Measurements from ENCODE around the gene MAPK11. TPM values are rescaled to one million over a fixed set of nuclear protein-coding genes. Genes with fewer than 3 reads are reported as not detected.

MAPK11 gene
- total and polyA plus RNA-seq, 10 of the 15 experiments (the other 5 are each of a cell fraction or from before 2014, with no cell fraction given), result 0.05 to 12.8 (median 3.7) TPM

DNA sequence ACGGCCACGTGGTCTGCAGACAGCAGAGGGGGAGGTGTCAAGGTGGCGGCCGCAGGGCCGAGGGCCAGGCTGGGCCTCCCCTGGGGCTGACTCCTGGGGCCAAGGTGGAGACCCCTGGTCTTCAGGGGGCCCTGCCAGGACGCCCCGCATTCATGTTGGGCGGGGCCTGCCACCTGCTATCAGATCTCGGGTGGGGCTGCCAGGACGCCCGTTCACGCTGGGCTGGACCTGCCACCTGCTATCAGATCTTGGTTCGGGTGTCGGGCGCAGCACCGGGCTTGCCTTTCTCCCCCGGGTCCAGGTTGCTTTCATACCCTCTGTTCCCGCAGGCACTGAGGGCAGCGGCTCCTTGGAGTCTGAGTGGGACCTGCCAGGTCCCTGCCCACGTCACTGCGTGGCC lies 16.1 kb upstream of the MAPK11 start (continued):
- TF ChIP-seq RB1 (IDR thresholded peaks at IDR 0.05; ENCODE audit: borderline replicate concordance) (no peak), NR2C2 (IDR thresholded peaks at IDR 0.05; ENCODE audit: borderline replicate concordance, control insufficient read depth, insufficient read length, low read depth) (no peak), ETV6 (conservative IDR thresholded peaks at IDR 0.05 in 1 of 2, IDR thresholded peaks at IDR 0.05 in 1 of 2; ENCODE audit: borderline replicate concordance in 1 of 2, low read depth in 1 of 2) (no peak), EP300 (IDR thresholded peaks at IDR 0.05; ENCODE audit: borderline replicate concordance in 1 of 2, control insufficient read depth in 1 of 2, low read depth in 2 of 2, low read length in 2 of 2) (no peak)

DNA sequence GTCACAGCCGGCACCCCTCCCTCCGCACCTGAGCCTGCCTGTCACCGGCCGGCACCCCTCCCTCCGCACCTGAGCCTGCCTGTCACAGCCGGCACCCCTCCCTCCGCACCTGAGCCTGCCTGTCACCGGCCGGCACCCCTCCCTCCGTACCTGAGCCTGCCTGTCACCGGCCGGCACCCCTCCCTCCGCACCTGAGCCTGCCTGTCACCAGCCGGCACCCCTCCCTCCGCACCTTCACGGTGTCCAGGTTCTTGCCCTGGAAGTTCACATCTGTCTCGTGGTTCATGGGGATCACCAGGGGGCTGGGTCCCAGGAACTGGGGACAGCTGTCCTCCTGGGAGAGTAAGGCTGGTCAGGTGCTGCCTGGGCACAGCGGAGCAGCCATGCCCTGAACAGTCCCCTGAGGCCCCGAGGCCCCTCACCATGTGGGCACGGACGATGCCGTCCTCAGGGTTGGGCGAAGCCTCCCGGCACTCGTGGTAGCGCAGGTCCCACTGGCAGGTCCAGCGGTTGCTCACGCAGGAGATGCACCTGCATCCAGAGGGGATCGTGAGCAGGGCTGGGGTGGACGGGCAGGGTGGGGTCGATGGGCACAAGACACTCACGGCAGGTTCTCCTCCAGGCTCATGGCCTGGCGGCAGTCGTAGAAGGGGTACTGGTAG lies 15.5 kb upstream of the MAPK11 start:
- WGBS (ENCODE audit: insufficient coverage, insufficient replicate concordance, low lambda C conversion rate, missing lambda C conversion rate), result 95% methylated on average over 32 of the region's 34 CpGs
- no peak for ATAC-seq
- ChIA-PET SMC1A (ENCODE audit: uncharacterized antibody, unreplicated experiment) (no interaction called here), POLR2A (no interaction called here), RAD21 (ENCODE audit: unreplicated experiment) (no interaction called here), CTCF (no interaction called here)
- DNase-seq (ENCODE audit: low read depth, low spot score), result no peak
- Histone ChIP-seq H4K20me1 (ENCODE audit: control insufficient read depth, insufficient read depth) (no peaks in the 10 kb centered on the region), H3K9me3 (replicated peaks; ENCODE audit: control insufficient read depth, insufficient read depth, low read length) (no peaks in the 10 kb centered on the region), H3K9ac (ENCODE audit: control insufficient read depth, insufficient read depth, low read length) (no peak overlapping the region), H2AFZ (ENCODE audit: control insufficient read depth, low read depth, low read length) (no peak overlapping the region), H3K4me2 (ENCODE audit: control insufficient read depth, insufficient read depth) (no peak overlapping the region), H3K27ac (ENCODE audit: control insufficient read depth, insufficient read depth) (no peak overlapping the region), H3K27me3 (replicated peaks in 1 of 2; ENCODE audit: control insufficient read depth in 2 of 2, insufficient read depth in 2 of 2, low read length in 1 of 2) (no peaks in the 10 kb centered on the region), H3K4me3 (no peak overlapping the region), H3K4me1 (ENCODE audit: control insufficient read depth, insufficient read depth, low read length) (no peaks in the 10 kb centered on the region), H3K36me3 (ENCODE audit: control insufficient read depth in 2 of 2, insufficient read depth in 2 of 2, low read length in 1 of 2) (peaks cover 8 to 55% of the 10 kb centered on the region in 2 experiments; a peak in 3 of 4 replicates), H3K79me2 (ENCODE audit: control insufficient read depth, insufficient read depth, low read length) (no peaks in the 10 kb centered on the region; the same call in 1 of the 2 replicates)
- no peak for TF ChIP-seq HDAC2 (IDR thresholded peaks at IDR 0.05)
- no peak for TF ChIP-seq POU2F2 (IDR thresholded peaks at IDR 0.05; ENCODE audit: borderline replicate concordance, low read depth, low read length)
- no peak for TF ChIP-seq RAD51 (IDR thresholded peaks at IDR 0.05)
- no peak for TF ChIP-seq TCF7 (IDR thresholded peaks at IDR 0.05; ENCODE audit: borderline replicate concordance)
- no peak for FAIRE-seq
- BruUV-seq (replicated peaks), result no TSS peak
- intact Hi-C loops (cut with micrococcal nuclease; ENCODE audit: unreplicated experiment) (no loop called here), in situ Hi-C loops (cut with MboI) (no loop called here)

Measured in GM12878 (cell line).